Cardiac septum (tissue), 1 donor: ENCODE data around the gene GAK. TPM values are rescaled to one million over a fixed set of nuclear protein-coding genes. Genes with fewer than 3 reads are reported as not detected.

Experiments
- DNase-seq: peaks from one replicate; pipeline ENCODE4 v3.0.0-alpha.2; 2020; ENCODE audit warnings: low spot score
- intact Hi-C: fragments of 100-400 bp; cut with DNase I; formaldehyde crosslinking; loops from one replicate; pipeline ENCODE4 v1.14.0; 2022
- total RNA-seq: library from RNA; stranded (reverse); fragmentation: NEBNext Ultra II Directional; extraction: Animal tissue kit (Norgen Biotek cat#: 25700); gene quantifications from one replicate; pipeline ENCODE4 v1.2.1, GENCODE V29; 2021
- donor health status: DM: no; HTN: no; CAD: no.

Gene GAK
- total RNA-seq, 1 donor from 2014 or later: 36.1 TPM

DNA sequence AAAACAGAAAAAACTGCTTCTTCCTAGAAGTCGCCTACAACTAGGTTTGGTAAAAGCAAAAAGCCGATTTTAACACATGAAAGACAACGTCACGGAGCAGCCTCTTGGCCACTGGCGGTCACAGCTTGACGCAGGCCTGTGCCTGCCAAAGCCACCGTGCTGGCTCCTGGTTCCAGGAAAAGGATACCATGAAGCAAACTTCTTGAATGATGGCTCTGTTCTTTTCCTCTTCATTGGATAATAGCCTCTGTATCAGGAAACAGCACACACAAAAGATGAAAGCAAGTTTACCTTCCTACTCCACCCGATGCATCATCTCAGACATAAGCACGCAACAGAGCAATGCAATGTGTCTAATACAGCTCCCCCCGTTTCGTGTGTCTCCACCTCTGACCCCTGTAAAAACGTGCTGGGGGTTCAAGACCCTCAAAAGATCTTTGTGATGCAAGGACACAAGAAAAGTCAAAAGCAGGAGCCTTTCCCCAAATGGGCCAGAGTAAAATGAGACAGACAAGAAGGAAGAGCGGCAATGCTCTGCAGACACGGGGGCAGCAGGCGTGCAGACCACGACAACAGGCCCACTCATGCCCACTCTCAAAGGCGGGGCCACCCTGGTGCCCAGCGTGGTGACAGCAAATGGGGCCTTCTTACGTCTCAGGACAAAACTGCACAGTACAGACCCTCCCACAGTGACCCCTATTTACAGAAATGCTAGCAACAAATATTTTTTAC is 19.4 kb downstream of the GAK start:
- DNase-seq: peak; percentile 43
- intact Hi-C loops: no loop called here

DNA sequence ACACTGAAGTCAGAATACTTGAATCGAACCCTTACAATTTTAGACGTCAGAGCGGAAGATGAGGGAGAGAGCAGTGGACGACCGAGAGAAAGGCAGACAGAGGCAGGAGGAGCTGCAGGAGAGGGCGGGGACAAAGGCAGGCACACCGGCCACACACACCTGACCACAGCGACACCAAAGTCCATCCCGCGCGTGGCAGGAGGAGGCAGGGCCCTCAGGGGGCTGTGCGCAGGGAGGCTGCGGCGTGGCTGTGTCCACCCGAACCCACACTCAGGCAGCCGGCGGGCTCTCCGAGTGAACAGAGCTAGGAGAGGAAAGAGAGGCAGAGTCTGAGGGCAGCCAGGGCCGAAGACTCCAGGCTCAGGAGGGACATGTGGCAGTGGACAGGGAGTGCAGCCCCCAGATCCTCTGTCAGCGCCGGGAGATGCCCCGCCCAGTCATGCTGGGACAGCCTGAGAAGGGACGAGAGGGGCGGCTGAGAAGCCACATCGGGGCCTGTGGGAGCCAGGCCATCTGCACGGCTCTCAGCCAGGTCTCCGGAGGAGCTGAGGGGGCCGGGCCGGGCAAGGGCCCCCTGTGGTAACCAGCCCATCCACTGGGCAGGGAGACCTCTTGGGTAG is 20.1 kb downstream of the GAK start:
- intact Hi-C loops: no loop called here
- peak; percentile 65 for DNase-seq

DNA sequence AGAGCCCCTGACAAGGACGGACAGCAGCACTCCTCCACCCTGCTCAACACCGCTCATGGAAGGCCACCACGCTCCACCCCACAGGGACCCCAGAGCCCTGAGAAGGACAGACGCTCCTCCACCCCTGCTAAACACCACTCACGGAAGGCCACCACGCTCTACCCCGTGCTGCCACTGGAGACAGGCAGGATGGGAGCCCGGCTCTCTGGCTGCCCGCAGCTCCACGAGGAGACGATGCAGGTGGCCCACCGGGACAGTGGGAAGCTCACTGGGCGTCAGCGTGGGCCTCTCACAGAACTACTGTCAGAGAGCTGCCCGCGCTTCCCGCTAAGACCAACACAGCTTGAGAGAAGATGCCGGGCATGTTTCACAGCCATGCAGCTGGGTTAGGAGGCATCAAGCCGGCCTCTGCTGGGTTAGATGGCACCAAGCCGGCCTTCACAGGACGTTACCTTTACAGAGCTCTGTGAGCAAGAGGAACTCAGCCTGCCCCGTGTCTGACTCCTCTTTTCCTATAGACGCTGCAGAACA is 20.8 kb downstream of the GAK start:
- intact Hi-C loops: no loop called here
- peak; percentile 59 for DNase-seq

DNA sequence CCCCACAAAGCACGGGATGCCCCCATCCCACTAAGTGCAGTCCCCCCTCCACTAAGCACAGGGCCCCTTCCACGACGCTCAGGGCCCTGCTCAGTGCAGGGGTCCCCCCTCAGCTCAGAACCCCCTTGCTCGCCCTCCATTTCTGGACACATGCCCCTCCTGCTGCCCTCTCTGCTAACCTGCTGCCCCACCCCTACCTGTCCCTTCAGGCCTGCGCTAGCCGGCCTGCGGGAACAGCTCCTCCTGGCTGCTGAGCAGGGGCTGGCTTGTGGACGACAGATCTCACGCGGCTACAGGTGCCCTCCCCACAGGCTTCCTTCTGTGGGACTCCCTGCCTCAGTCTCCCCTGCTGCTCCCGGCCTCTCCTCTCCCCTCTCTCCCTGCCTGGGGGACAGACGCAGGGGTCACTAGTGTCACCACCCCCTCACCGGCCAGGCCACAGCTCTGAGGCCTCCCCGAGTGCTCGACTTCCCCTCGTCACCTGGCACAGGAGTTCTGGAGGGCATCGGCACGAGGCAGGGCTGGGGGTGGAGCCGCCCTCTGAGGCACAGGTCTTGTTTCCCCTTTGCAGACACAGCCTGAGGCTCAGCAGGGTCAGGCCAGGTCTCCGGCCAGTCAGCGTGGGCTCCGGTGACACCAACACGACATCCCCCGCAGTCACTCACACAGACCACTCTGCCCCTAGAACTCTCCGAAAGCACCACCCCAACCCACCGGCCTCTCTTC is 21.6 kb downstream of the GAK start:
- intact Hi-C loops: no loop called here
- peak; percentile 55 for DNase-seq

DNA sequence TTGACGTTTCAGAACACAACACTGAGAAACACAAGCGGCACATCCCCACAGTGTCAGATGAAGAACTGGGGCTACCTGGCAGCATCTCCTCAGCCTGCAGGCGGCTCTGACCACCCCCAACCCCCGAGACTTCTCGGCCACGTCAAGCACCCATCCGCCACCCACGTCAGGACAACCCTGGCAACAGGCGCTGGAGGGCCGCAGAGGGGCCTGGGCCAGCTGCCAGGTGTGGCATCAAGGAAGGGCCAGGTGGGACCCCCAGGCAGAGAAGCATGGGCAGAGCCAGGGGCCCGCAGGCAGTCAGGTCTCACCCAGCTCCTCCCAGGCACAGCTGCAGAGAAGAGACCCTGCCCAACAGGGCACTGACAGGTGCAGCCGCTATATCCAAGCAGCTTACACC is 22.3 kb downstream of the GAK start:
- DNase-seq: no peak
- intact Hi-C loops: no loop called here

DNA sequence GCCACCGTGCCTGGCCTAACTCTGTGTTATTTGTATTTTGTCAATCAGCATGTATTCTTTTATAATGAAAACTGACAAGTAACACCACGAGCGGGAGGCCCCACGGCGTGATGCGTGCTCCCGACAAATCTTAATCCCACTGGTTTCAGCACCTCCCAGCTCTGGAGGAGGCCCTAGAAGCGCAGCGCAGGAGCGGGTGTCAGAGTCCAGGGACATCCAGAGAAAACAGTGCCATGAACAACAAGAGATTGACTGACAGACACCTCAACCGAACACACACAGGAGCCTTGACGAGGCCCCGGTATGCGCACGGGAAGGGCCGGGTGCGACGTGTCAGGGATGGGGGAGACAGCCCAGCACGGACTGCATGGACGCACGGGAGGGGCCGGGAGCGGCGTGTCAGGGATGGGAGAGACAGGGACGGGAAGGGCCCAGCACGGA is 23.0 kb downstream of the GAK start:
- intact Hi-C loops: no loop called here
- DNase-seq: no peak

DNA sequence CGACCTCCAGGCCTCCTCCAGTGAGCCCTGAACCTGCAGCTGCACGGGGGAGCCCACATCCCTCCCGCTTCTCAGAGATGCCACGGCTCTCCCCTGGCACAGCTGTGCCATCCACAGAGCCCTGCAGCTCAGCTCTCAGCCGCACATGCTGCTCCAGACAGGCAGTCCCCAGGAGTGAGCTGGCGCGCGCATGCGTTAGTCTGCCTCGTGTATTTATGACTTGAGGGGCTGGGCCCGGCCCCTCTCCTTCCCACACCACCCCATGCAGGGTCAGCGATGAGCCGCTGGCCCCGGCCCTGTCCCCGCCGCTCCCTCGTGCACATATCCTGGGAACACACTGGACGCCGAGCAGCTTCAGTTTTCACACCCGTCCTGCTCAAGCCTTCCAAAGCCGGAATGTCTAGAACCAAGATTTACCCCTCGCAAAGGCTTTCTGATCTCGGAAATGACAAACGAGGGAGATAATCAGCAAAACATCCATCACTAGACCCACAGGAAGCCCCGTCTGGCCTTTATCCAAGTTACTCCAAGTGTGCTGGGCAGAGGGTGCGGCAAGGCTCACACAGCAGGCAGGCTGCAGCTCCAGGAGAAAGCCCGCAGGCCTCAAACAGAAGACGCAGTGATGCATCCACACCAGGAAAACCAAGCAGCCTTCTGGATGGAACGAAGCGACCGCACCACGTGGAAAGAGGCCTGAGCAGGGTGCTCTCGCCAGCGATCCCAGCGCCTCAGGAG is 24.3 kb downstream of the GAK start:
- no peak for DNase-seq
- intact Hi-C loops: no loop called here

DNA sequence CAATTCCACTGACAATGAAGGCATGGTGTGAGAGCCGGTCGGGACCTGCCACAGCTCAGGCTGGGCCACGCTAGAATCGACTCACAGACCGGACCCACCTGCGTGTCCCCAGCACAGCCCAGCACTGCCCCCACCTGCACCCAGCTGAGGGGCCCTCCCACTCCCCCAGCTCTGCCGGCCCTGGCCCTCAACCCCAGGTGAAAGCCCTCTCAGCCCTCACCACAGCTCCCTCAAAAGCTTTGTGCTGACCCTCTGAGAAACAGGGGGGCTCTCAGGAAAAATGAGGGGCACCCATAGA is 25.1 kb downstream of the GAK start:
- no peak for DNase-seq
- intact Hi-C loops: no loop called here

DNA sequence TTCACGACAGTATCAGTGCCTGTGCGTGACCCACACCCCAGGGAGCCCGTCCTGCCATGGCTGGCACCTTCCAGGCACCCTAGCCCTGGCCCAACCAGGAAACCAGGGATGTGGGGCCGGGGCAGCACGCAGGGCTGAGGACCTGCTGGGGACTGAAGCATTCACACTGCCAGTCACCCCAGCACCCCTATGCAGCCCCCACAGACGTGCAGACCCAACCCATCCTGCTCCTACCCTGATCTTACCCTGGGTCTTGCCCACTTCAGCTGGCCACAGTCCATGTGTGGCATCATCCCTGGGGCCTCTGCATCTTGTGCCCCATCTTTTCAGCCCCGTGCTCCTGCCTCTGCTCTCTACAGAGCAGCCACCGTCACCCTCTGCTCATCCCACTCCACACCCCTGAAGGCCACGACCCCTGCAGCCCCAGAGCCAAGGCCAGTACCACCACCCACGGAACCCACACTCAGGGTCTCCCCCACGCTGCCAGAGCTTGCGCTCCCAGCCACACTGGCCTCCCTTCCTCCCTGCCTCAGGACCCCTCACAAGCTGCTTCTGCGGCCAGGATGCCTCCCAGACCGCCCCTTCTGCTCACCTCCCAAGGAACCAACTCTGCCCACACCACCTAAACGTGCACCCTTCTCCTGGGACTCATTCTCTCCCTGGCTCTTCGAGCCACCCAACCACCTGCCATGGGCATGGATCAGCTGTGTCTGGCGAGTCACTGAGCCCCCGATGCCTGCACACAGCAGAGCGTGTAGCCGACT is 25.6 kb downstream of the GAK start:
- no peak for DNase-seq
- intact Hi-C loops: no loop called here

DNA sequence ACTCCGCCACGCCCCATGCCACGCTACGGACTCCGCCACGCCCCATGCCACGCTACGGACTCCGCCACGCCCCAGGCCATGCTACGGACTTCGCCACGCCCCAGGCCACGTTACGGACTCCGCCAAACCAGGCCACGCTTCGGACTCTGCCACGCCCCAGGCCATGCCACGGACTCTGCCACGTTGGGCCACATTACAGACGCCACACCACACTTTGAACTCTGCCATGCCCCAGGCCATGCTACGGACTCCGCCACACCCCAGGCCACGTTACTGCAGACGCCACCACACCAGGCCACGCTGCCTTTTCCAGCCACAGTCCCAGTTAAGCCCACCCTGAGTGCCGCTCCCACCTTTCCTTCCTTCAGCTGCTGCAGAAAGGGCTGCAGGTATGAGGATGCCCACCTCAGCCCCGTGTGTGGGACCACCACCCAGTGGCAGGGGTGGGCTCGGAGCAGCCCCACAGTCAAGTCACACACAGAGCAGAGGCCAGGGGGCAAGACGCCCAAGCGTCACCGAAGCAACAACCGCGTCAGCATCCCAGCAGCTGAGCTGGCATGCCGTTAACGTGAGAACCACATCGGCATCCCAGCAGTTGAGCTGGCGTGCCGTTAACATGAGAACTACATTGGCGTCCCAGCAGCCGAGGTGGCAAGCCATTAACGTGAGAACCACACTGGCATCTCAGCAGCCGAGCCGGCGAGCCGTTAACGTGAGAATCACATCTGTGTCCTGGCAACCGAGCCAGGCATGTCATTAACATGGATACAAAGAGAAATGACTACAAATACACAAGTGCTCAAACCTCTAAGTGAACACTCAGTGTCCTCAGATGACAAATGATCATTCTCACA is 26.4 kb downstream of the GAK start:
- DNase-seq: no peak
- intact Hi-C loops: no loop called here

DNA sequence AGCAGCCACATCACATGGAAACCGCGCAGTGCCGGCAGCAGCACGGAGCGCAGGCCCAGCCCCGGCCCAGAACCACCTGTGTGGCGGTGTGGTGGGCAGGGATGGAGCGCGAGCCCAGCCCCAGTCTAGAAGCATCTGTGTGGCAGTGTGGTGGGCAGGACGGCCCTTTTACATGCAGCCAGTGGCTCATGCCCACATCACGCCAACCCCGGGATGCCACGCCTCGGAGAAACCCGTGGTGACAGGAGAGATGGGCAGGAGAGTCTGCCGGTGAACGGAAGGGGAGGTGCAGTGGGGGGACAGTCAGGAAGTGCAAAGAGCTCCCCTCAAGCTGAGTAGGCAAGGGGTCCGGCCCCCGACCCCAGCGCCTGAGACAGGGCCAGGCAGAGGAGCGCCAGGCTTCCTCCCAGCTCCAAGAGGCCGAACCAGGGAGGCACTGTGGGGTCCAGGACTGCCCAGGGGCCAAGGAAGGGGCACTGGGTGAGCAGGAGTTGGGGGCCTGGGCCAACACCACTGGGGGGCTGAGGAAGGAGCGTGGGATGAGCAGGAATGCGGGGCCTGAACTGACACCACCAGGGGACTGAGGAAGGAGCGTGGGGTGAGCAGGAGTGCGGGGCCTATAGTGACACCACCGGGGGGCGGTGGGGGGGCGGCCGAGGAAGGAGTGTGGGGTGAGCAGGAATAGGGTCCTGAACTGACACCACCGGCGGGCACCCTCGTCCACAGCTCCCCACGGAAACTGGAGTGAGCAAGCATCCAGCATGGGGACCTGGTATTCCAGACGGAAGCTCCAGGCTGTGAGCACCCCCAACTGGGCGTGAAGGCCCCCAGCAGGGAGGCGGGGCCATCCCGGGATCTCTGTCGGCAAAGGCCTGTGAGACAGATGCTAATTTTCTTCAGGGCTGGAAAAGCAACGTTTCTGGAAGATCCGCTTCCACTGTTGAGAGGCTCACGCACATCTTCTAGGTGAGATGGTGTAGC is 28.8 kb downstream of the GAK start:
- intact Hi-C loops: no loop called here
- DNase-seq: no peak

DNA sequence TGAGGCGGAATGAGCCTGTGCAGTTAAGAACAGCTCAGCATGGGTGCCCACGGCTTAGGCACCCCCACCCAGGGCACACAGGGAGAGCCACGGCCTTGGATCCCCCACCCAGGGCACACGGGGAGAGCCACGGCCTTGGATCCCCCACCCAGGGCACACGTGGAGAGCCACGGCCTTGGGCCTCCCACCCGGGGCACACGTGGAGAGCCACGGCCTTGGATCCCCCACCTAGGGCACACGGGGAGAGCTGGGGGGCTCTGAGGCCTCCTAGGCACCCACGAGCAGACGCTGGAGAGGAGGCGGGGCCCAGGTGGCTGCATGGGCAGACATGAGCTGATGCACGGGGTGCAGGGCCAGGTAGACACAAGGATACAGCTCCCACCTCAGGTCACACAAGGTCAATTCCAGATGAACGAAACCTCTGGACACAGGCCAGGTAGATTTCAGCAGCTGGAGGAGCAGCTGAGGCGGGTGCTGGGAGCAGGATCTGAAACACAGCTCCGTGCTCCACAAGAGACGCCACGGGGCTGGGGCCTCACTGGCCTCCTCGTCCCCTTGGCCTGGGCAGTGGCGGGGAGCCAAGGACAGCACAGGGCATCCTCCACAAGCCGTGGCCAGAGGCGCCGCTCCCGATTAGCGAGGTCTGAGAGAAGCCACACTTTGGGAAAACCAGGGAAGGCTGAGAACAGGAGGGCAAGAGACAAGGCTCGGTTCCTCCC is 30.8 kb downstream of the GAK start:
- DNase-seq: no peak
- intact Hi-C loops: no loop called here

DNA sequence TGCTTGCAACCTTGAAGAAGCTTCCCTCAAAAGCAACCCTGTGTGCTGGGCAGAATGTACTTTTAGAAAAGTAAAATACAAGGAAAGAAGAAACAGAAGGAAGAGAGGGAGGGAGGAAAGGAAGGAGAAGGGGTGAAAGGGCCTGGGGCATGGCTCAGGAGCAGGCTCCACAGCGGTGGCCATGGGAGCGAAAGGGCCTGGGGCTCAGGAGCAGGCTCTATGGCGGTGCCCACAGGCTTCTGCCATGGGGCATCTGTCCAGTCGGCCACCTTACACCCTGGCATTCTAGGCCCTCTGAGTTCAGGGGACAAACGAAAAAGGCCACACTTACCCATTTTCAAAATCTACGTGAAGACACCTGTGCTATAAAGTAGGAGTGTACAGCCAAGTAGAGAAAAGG is 31.4 kb downstream of the GAK start:
- no peak for DNase-seq
- intact Hi-C loops: no loop called here

DNA sequence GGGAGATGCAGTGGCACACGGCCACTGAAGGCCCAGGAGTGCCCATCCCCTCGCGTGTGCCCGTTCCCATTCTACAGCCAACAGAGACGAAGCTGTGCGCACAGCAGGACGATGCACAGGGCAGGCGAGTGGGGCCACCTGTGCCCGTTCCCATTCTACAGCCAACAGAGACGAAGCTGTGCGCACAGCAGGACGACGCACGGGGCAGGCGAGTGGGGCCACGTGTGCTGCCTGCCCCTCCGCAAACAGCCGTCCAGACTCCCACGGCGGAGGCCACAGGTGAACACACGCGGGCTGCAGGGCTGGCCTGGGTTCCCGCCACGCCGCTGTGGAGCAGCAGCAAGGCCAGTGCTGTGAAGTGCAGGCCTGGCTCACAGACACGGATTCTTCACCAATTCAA is 32.0 kb downstream of the GAK start:
- intact Hi-C loops: no loop called here

DNA sequence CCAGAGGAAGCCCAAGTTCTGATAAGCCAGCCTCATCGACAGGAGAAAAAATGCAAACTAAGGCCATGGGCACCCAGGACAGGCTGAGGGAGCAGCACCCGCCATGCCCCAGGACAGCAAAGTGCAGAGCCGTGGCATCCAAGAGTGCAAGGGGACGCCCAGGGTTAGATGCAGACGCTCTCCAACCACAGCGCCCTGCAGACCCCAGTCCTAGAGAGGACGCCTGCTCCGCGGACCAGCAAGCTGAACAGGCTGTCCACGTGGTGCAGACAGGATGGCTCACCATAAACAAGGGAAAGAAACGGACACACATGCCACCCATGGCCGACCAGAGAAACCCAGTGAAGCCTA is 32.6 kb downstream of the GAK start:
- no peak for DNase-seq
- intact Hi-C loops: no loop called here

More for the DNA sequence above, 32.0 kb downstream of the GAK start:
- DNase-seq: no peak

DNA sequence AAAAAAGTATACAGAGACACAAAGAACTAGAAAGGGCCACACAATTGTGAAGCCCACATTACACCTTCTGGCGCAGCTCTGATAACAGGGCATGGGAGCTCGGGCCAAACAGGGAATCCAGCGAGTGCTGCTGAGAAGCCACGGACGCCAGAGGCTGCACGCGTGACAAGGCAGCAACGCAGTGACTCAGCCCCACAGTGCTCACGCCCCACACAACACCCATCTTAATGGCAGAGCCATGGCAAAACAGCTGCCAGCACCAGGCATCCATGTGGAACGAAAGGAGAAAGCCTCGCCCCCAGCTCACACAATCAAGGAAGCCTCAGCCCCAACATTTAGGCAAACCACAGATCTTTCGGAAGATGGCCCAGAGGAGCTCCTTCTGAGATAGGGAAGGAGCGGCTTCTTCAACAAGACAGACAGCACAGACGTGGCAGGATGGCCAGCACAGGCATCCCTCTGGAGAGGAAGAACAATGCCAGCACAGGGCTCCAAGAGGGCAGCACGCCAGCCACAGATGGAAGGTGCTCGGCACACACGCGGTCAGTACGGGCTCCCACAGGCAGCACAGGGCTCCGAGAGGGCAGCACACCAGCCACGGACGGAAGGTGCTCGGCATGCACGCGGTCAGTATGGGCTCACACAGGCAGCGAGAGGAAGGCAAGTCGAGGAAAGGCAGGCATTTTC is 33.1 kb downstream of the GAK start:
- DNase-seq: no peak
- intact Hi-C loops: no loop called here
